SU-DHL-6 (cell line): ENCODE data around the gene FAXDC2.

Experiments
- EZH2phosphoT487 ChIP-seq: fragments of 200-600 bp; sonication (generic), shearing (Covaris generic); conservative IDR thresholded peaks from 2 replicates; pipeline ENCODE4 v1.6.1; 2018; ENCODE audit warnings: mild to moderate bottlenecking, antibody characterized with exemption, low read length, moderate library complexity, mixed read lengths
- TF ChIP-seq, protein P1 (sequence below): fragments of 200-600 bp; sonication (generic); IDR thresholded peaks from one replicate; pipeline ENCODE4 v1.5.1; 2017; ENCODE audit warnings: antibody characterized with exemption, mild to moderate bottlenecking, low read length, moderate library complexity; ENCODE audit not compliant: insufficient read depth, poor library complexity, severe bottlenecking

GRCh38 chr5:154865466-154866184, 15.2 kb upstream of the FAXDC2 start:
- TF ChIP-seq, protein P1, sequence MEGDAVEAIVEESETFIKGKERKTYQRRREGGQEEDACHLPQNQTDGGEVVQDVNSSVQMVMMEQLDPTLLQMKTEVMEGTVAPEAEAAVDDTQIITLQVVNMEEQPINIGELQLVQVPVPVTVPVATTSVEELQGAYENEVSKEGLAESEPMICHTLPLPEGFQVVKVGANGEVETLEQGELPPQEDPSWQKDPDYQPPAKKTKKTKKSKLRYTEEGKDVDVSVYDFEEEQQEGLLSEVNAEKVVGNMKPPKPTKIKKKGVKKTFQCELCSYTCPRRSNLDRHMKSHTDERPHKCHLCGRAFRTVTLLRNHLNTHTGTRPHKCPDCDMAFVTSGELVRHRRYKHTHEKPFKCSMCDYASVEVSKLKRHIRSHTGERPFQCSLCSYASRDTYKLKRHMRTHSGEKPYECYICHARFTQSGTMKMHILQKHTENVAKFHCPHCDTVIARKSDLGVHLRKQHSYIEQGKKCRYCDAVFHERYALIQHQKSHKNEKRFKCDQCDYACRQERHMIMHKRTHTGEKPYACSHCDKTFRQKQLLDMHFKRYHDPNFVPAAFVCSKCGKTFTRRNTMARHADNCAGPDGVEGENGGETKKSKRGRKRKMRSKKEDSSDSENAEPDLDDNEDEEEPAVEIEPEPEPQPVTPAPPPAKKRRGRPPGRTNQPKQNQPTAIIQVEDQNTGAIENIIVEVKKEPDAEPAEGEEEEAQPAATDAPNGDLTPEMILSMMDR, result no peak
- no peak for TF ChIP-seq EZH2phosphoT487
